Urinary bladder (tissue), 4 donors: Measurements from ENCODE around the gene LCN9. TPM values are rescaled to one million over a fixed set of nuclear protein-coding genes. Genes with fewer than 3 reads are reported as not detected.

Experiments
- DNase-seq: peaks from one replicate; pipeline ENCODE4 v3.0.0-alpha.2; 2015; ENCODE audit errors: extremely low spot score
- H3K27ac ChIP-seq: one replicate; pipeline ENCODE4 v1.5.1; 2013; ENCODE audit warnings: low read depth, mild to moderate bottlenecking, moderate library complexity
- H3K36me3 ChIP-seq: one replicate; pipeline ENCODE4 v1.6.1; 2013; ENCODE audit warnings: mild to moderate bottlenecking, moderate library complexity; ENCODE audit not compliant: insufficient read depth
- H3K4me1 ChIP-seq: one replicate; pipeline ENCODE4 v1.6.1; 2013; ENCODE audit warnings: mild to moderate bottlenecking, moderate library complexity; ENCODE audit not compliant: insufficient read depth
- H3K4me3 ChIP-seq: one replicate; pipeline ENCODE4 v1.5.1; 2013; ENCODE audit warnings: low read depth, low read length
- WGBS: extraction: QIAGEN DNeasy Blood & Tissue Kit; methylation state at CpG from one replicate; pipeline ENCODE4 v1.1.7; 2013; 5-methylcytosine and 5-hydroxymethylcytosine counted together
- polyA plus RNA-seq: library from polyadenylated mRNA; stranded (reverse); fragments of 200-250 nt; gene quantifications from one replicate; pipeline ENCODE4 v1.2.3, GENCODE V29; 2013
- total RNA-seq: library from RNA; depleted of rRNA; stranded (reverse); fragments of >200 nt; gene quantifications from one replicate; pipeline ENCODE4 v1.2.3, GENCODE V29; 2014
- donor health status: healthy with polysubstance abuse.
- donor health status: healthy.

Gene LCN9
- total RNA-seq: not detected
- not detected for polyA plus RNA-seq

- DNase-seq: no peak
- Histone ChIP-seq H3K4me3 (no peak within 1 kb of the TSS), H3K4me1 (no peaks in the 10 kb centered on the region), H3K27ac (no peak within 1 kb of the TSS), H3K36me3 (no peaks in the 10 kb centered on the region)
- WGBS: 40% methylated on average over 25 of the region's 25 CpGs
Observed at GRCh38 chr9:135662758-135663450, at the start of gene LCN9. Gene LCN9 (plus strand): TSS chr9:135663309. CDS start chr9:135663322, 13 bp downstream.

- H3K4me3 ChIP-seq: no peak overlapping the region
- H3K36me3 ChIP-seq: no peaks in the 10 kb centered on the region
- H3K4me1 ChIP-seq: no peaks in the 10 kb centered on the region
- no peak overlapping the region for H3K27ac ChIP-seq
- DNase-seq: no peak
- 74% methylated on average over 34 of the region's 34 CpGs for WGBS
Observed at GRCh38 chr9:135613946-135614805, 48.9 kb upstream of the LCN9 start.

- 78% methylated on average over 29 of the region's 29 CpGs for WGBS
- Histone ChIP-seq H3K27ac (no peak overlapping the region), H3K4me3 (no peak overlapping the region), H3K4me1 (no peaks in the 10 kb centered on the region), H3K36me3 (no peaks in the 10 kb centered on the region)
- DNase-seq: no peak
Observed at GRCh38 chr9:135614821-135615665, 48.1 kb upstream of the LCN9 start.

GRCh38 chr9:135615666-135616618, 47.2 kb upstream of the LCN9 start:
- Histone ChIP-seq H3K4me1 (no peaks in the 10 kb centered on the region), H3K27ac (no peak overlapping the region), H3K36me3 (no peaks in the 10 kb centered on the region), H3K4me3 (no peak overlapping the region)
- no peak for DNase-seq
- WGBS: 57% methylated on average over 31 of the region's 31 CpGs

GRCh38 chr9:135616619-135617537, 46.2 kb upstream of the LCN9 start:
- no peaks in the 10 kb centered on the region for H3K36me3 ChIP-seq
- H3K4me1 ChIP-seq: no peaks in the 10 kb centered on the region
- no peak overlapping the region for H3K4me3 ChIP-seq
- H3K27ac ChIP-seq: no peak overlapping the region
- no peak for DNase-seq
- WGBS: 70% methylated on average over 34 of the region's 34 CpGs

- Histone ChIP-seq H3K36me3 (no peaks in the 10 kb centered on the region), H3K27ac (no peak overlapping the region), H3K4me3 (no peak overlapping the region), H3K4me1 (no peaks in the 10 kb centered on the region)
- WGBS: 84% methylated on average over 13 of the region's 13 CpGs
- DNase-seq: no peak
Observed at GRCh38 chr9:135617538-135617900, 45.6 kb upstream of the LCN9 start.

GRCh38 chr9:135617991-135618411, 45.1 kb upstream of the LCN9 start:
- WGBS: 75% methylated on average over 13 of the region's 13 CpGs
- Histone ChIP-seq H3K36me3 (no peaks in the 10 kb centered on the region), H3K27ac (no peak overlapping the region), H3K4me3 (no peak overlapping the region), H3K4me1 (no peaks in the 10 kb centered on the region)
- DNase-seq: no peak

GRCh38 chr9:135618866-135619598, 44.1 kb upstream of the LCN9 start:
- no peak for DNase-seq
- Histone ChIP-seq H3K27ac (no peak overlapping the region), H3K36me3 (no peaks in the 10 kb centered on the region), H3K4me3 (no peak overlapping the region), H3K4me1 (no peaks in the 10 kb centered on the region)
- WGBS: 78% methylated on average over 8 of the region's 8 CpGs

- 70% methylated on average over 10 of the region's 10 CpGs for WGBS
- no peaks in the 10 kb centered on the region for H3K36me3 ChIP-seq
- no peaks in the 10 kb centered on the region for H3K4me1 ChIP-seq
- no peak for DNase-seq
- H3K4me3 ChIP-seq: no peak overlapping the region
- no peak overlapping the region for H3K27ac ChIP-seq
Observed at GRCh38 chr9:135619599-135619886, 43.6 kb upstream of the LCN9 start.

- no peaks in the 10 kb centered on the region for H3K36me3 ChIP-seq
- DNase-seq: no peak
- no peak overlapping the region for H3K4me3 ChIP-seq
- 35% methylated on average over 7 of the region's 7 CpGs for WGBS
- no peak overlapping the region for H3K27ac ChIP-seq
- no peaks in the 10 kb centered on the region for H3K4me1 ChIP-seq
Observed at GRCh38 chr9:135620558-135620957, 42.6 kb upstream of the LCN9 start.

- WGBS: 50% methylated on average over 11 of the region's 11 CpGs
- Histone ChIP-seq H3K4me3 (no peak overlapping the region), H3K27ac (no peak overlapping the region), H3K36me3 (no peaks in the 10 kb centered on the region), H3K4me1 (no peaks in the 10 kb centered on the region)
- no peak for DNase-seq
Observed at GRCh38 chr9:135622415-135623020, 40.6 kb upstream of the LCN9 start.
